Heart left ventricle (tissue), 16 donors: Measurements from ENCODE around the gene PIGO. TPM values are rescaled to one million over a fixed set of nuclear protein-coding genes. Genes with fewer than 3 reads are reported as not detected.
A peak's percentile ranks its signal among the peaks of the same experiment; 100 is the strongest.

ENCODE experiments used
- ATAC-seq, 4 donors: fragments of 200-7000 bp; cut with Tn5 transposase; one replicate each; pipeline ENCODE4 v1.9.1; 2020 to 2022; ENCODE audit warnings: moderate library complexity in 4 of 4, mild to moderate bottlenecking in 3 of 4, moderate number of reproducible peaks in 1 of 4
- DNase-seq, 5 donors: peaks; one replicate each; pipeline ENCODE4 v3.0.0-alpha.2; 2020
- H3K27ac ChIP-seq, 12 donors: fragments of 200-600 bp; sonication (generic) in 4 of 12; one replicate each; pipeline versions ENCODE4 v1.5.0 to v1.8.0; 2016 to 2022; ENCODE audit warnings: mild to moderate bottlenecking in 2 of 12
- H3K27me3 ChIP-seq, 9 donors: fragments of 200-600 bp; sonication (generic) in 2 of 9; one replicate each; pipeline versions ENCODE4 v1.5.1 to v1.8.0; 2016 to 2022; ENCODE audit warnings: mild to moderate bottlenecking in 3 of 9
- H3K36me3 ChIP-seq, 9 donors: fragments of 200-600 bp; sonication (generic) in 2 of 9; one replicate each; pipeline versions ENCODE4 v1.5.0 to v1.8.0; 2018 to 2022; ENCODE audit warnings: mild to moderate bottlenecking in 2 of 9
- H3K4me1 ChIP-seq, 12 donors: fragments of 200-600 bp; sonication (generic) in 4 of 12; one replicate each; pipeline versions ENCODE4 v1.5.0 to v1.8.0; 2016 to 2022; ENCODE audit warnings: mild to moderate bottlenecking in 3 of 12
- H3K4me3 ChIP-seq, 12 donors: fragments of 200-600 bp; sonication (generic) in 4 of 12; one replicate each; pipeline versions ENCODE4 v1.5.0 to v1.8.0; 2017 to 2022; ENCODE audit warnings: mild to moderate bottlenecking in 9 of 12, moderate library complexity in 4 of 12
- H3K9me3 ChIP-seq, 12 donors: fragments of 200-600 bp; sonication (generic) in 4 of 12; one replicate each; pipeline versions ENCODE4 v1.5.0 to v1.8.0; 2016 to 2022; ENCODE audit warnings: mild to moderate bottlenecking in 1 of 12
- CTCF ChIP-seq, 12 donors: fragments of 200-600 bp; sonication (generic) in 4 of 12; IDR thresholded peaks; one replicate each; pipeline versions ENCODE4 v1.5.0 to v1.8.0; 2018 to 2022; ENCODE audit warnings: antibody characterized with exemption in 12 of 12, mild to moderate bottlenecking in 5 of 12
- POLR2A ChIP-seq, 2 donors: fragments of 450-650 bp; IDR thresholded peaks; one replicate each; pipeline ENCODE4 v1.6.1; 2017; ENCODE audit warnings: antibody characterized with exemption in 2 of 2, mild to moderate bottlenecking in 2 of 2, moderate library complexity in 2 of 2
- WGBS, 4 donors: extraction: QIAGEN DNeasy Blood & Tissue Kit in 2 of 4; methylation state at CpG; one replicate each; pipeline versions ENCODE4 v1.1.5 to v1.1.7; 2013 to 2018; 5-methylcytosine and 5-hydroxymethylcytosine counted together
- intact Hi-C, 10 donors: fragments of 100-400 bp; cut with DNase I; formaldehyde crosslinking; loops; one replicate each; pipeline versions ENCODE4 v1.11.1 to v1.14.2; 2022
- polyA plus RNA-seq, 2 donors: library from polyadenylated mRNA; stranded (reverse); fragments of 200-250 nt; gene quantifications; one replicate each; pipeline ENCODE4 v1.2.3, GENCODE V29; 2013
- total RNA-seq, 9 donors: library from RNA; depleted of rRNA in 2 of 9; stranded (reverse); fragments of >200 nt in 2 of 9; fragmentation: NEBNext Ultra II Directional in 3 of 9; extraction: Animal tissue kit (Norgen Biotek cat#: 25700) in 3 of 9; gene quantifications; one replicate each; pipeline versions ENCODE4 v1.1.0 to v1.2.4, GENCODE V29; 2016 to 2023
- donor health status: ischemic (EF 13 %, LVEDD 7.1; RV severe dilation, severe dysfunction).
- donor health status: healthy with polysubstance abuse.
- donor health status: DM: no; HTN: yes; CAD: no.
- donor health status: DM: no; HTN: no; CAD: no.
- donor health status: ischemic (EF 25% LVEDD 6.9; RV normal size, moderate dysfunction).
- donor health status: ischemic (EF 25% LVEDD 5.7; RV mildly dilated, moderate dysfunction).
- donor health status: healthy.
- donor health status: DM: yes; HTN: yes; CAD: no.
- donor health status: ischemic (EF 35%, LVEDD 5.7; RV mildly dilated, moderate dysfunction).
- donor health status: nonischemic (EF 11% LVEDD 7.7; RV severe dilation, severe dysfunction).
- donor health status: DM: yes; HTN: yes; CAD: no.
- donor health status: PGD.
- donor health status: ischemic (EF 29% LVEDD 5.4; RV normal size, mild dysfunction).
- donor health status: nonischemic (EF 23%, LVEDD 6.1; RV moderate dilation, normal function).

PIGO gene
- total and polyA plus RNA-seq, 11 donors, result 7.0 to 13.1 (median 9.1) TPM

DNA sequence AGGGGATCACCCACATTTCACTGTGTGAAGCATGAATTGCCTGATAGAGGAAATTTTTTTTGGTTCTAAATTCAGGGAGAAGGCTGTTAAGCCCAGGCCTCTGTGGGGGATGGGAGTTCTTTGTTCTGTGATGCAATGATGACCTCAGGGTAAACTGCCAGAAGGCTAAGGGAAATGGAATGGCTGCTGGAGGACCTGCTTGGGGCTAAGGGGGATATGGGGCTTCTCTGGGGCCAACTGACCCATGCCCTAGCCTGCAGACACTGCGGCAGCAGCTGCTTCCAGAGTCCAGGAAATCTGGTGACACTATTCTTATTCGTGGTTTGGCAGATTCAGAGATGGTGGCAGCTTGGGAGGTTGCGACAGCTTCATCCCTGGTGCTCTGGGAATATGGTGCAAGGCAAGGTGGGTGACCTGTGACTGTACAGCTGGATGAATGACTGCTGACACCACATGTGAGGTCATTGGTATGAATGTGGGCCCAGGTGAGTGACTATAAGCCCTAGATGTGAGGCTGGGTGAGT is 54.2 kb downstream of the PIGO start:
- Histone ChIP-seq H3K4me3 (no peak overlapping the region), H3K27me3 (no peaks in the 10 kb centered on the region), H3K9me3 (no peaks in the 10 kb centered on the region), H3K27ac (no peak overlapping the region), H3K36me3 (peaks cover 0 to 78% (median 40%) of the 10 kb centered on the region in 9 donors), H3K4me1 (no peaks in the 10 kb centered on the region)
- 80 to 89% (median 86%) methylated on average over 3 of the region's 3 CpGs for WGBS, 4 donors
- ATAC-seq (peak in 2 of 4 donors; percentile 17 to 20), DNase-seq (no peak)
- TF ChIP-seq POLR2A (IDR thresholded peaks at IDR 0.05), result no peak
- no peak for TF ChIP-seq CTCF (IDR thresholded peaks at IDR 0.05)
- intact Hi-C loops, result no loop called here

Other genes with a start within 250 kb of the PIGO start
- gene PHF24, start 138.3 kb downstream of the PIGO start, total RNA-seq, result 1 to 10 TPM in 1 of 9 donors, under 1 TPM in 7, not detected in 1; 0.07 to 2.2 (median 0.35) TPM
- gene PHF24, start 138.3 kb downstream of the PIGO start, polyA plus RNA-seq, result under 1 TPM; 0.06 to 0.11 TPM
- gene DNAJB5, start 106.8 kb downstream of the PIGO start, total RNA-seq, result 100 to 1,000 TPM in 3 of 9 donors, 10 to 100 TPM in 6; 33.6 to 134 (median 88.5) TPM
- gene DNAJB5, start 106.8 kb downstream of the PIGO start, polyA plus RNA-seq, result 100 to 1,000 TPM in 1 of 2 donors, 10 to 100 TPM in 1; 75.5 to 166 TPM
- 100 to 1,000 TPM; 221 to 411 (median 279) TPM for gene VCP, start 24.0 kb downstream of the PIGO start, total RNA-seq
- gene VCP, start 24.0 kb downstream of the PIGO start, polyA plus RNA-seq, result 100 to 1,000 TPM; 107 to 251 TPM
- gene FANCG, start 16.6 kb downstream of the PIGO start, total RNA-seq, result 10 to 100 TPM in 1 of 9 donors, 1 to 10 TPM in 7, under 1 TPM in 1; 0.71 to 11.8 (median 2.9) TPM
- gene FANCG, start 16.6 kb downstream of the PIGO start, polyA plus RNA-seq, result 1 to 10 TPM; 2.3 to 3.4 TPM
- gene STOML2, start 6.5 kb upstream of the PIGO start, total RNA-seq, result 100 to 1,000 TPM; 114 to 162 (median 130) TPM
- gene STOML2, start 6.5 kb upstream of the PIGO start, polyA plus RNA-seq, result 100 to 1,000 TPM in 1 of 2 donors, 10 to 100 TPM in 1; 78.2 to 177 TPM
- gene ATOSB, start 19.3 kb upstream of the PIGO start, total RNA-seq, result 10 to 100 TPM; 15.9 to 43.3 (median 19.5) TPM
- gene ATOSB, start 19.3 kb upstream of the PIGO start, polyA plus RNA-seq, result 10 to 100 TPM; 15.9 to 42.5 TPM
- 10 to 100 TPM; 18.0 to 30.2 (median 21.2) TPM for gene UNC13B, start 65.4 kb upstream of the PIGO start, total RNA-seq
- gene UNC13B, start 65.4 kb upstream of the PIGO start, polyA plus RNA-seq, result 10 to 100 TPM in 1 of 2 donors, 1 to 10 TPM in 1; 8.1 to 23.7 TPM